NCI-H774 (cell line): ENCODE measurements around the gene NCDN.
"Not testable (repeated sequence)": the region's sequence is repeated elsewhere in the genome, so short reads cannot be mapped to it uniquely, and the experiment has no call there.

Experiments
- DNase-seq: peaks from one replicate; lab custom pipeline; 2025; lab: John Stamatoyannopoulos, UW

NCDN gene

DNA sequence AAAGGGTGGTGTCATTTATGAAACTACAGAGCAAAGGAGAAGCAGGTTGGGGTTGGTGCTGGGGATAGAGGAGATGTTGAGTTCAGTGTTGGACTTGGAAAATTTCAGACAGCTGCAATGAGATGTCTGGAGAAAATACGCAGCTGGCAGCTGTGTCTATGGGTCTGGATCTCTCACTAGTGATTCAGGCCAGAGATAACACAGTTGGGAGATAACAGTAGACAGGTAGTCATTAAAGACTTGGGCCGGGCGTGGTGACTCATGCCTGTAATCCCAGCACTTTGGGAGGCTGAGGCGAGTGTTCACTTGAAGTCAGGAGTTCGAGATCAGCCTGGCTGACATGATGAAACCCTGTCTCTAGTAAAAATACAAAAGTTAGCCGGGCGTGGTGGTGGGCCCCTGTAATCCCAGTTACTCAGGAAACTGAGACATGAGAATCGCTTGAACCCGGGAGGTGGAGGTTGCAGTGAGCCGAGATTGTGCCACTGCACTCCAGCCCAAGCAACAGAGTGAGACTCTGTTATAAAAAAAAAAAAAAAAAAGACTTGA is 13.1 kb downstream of the NCDN start:
- DNase-seq: no peak

DNA sequence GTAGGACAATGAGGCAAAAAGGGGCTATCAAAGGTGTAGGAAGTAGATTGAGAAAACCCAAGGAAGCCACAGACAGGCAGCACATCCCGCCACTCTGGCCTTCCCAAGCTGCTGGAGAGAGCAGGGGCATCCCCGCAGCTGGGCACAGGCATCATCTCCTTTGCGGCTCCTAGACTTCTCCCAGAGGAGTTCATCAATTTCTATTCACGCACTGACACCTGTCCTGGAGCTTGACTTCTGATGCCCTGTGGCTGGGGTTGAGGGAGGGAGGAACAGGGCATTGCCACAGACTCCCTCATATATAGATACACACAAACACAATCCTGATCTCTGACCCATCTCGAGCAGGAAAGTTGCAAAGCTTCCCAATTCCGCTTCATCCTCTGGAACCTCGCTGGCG is 13.7 kb downstream of the NCDN start:
- DNase-seq: no peak

DNA sequence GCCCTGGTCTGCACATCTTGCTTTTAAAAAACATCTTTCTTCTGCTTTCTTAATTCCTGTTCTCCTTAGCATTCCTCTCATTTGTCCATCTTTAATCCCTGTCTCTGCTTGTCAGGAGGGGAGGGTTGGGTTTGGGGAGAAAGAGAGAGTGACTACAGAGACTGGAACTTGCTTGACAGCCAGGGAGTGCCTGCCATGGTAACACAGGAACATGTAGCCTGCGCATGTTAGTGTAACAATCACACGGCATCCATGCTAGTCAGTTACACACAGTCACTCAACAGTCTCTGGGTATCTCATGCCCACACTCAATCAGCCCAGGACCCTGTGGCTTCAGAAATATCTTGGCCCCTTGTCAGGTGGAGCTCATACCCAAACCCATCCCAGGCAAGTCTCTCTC is 14.7 kb downstream of the NCDN start:
- DNase-seq: no peak

DNA sequence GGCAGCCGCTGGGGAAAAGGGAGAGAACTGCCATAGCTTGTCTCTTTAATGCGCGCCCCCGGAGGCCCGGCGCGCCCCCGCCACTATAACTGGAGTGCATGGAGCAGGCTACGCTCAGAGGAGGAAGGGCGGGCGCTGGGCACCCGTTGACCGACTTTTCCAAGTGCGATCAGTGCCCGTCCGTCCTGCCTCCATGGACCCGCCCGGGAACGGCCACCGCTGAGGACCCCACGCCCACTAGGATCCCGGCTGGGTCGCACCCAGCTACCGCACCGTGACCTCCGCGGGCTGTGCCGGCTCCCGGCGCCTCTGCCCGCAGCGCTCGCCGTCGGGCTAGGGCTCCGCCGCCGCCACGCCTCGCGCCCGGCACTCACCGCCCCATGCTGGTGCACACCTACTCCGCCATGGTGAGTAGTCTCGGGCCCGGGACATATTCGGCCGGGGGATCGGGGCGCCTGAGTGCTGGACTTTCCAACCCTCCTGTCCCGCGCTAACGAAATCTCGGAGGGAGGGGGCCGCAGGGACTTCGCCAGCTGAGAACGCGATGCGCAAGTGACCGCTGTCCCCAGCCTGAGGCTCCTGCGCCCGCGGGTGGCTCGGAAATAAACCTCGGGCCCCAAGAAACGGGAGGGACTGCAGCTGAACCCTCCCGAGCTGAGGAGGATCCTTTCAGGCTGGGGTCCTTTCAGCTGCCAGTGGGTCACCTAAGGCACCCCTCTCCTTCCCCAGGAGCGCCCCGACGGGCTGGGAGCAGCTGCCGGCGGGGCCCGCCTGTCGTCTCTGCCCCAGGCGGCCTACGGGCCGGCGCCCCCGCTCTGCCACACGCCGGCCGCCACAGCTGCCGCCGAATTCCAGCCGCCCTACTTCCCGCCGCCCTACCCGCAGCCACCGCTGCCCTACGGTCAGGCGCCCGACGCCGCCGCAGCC is 15.9 kb downstream of the NCDN start, which contains the start of gene TFAP2E:
Gene TFAP2E, plus strand, starts transcription at position 117 of the 927 bp plus-strand sequence. Its CDS starts 264 bp downstream, at position 381.
- peak; percentile 38 for DNase-seq

DNA sequence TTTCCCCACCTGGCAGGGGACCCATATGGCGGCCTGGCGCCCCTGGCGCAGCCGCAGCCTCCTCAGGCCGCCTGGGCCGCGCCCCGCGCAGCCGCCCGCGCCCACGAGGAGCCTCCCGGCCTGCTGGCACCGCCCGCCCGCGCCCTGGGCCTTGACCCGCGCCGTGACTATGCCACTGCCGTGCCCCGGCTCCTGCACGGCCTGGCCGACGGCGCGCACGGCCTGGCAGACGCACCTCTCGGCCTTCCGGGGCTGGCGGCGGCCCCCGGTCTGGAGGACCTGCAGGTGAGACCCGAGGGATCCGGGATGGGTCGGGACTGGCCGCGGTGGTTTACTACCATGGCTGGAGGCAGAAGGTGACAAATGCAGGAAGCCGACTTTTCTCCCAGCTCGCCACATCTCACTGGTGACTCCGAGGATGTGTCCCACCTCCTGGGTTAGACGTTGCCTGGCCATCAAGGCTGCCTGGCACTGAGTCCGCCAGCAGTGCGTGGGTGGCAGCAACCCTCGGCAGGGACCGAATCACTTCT is 16.6 kb downstream of the NCDN start:
- DNase-seq: no peak

DNA sequence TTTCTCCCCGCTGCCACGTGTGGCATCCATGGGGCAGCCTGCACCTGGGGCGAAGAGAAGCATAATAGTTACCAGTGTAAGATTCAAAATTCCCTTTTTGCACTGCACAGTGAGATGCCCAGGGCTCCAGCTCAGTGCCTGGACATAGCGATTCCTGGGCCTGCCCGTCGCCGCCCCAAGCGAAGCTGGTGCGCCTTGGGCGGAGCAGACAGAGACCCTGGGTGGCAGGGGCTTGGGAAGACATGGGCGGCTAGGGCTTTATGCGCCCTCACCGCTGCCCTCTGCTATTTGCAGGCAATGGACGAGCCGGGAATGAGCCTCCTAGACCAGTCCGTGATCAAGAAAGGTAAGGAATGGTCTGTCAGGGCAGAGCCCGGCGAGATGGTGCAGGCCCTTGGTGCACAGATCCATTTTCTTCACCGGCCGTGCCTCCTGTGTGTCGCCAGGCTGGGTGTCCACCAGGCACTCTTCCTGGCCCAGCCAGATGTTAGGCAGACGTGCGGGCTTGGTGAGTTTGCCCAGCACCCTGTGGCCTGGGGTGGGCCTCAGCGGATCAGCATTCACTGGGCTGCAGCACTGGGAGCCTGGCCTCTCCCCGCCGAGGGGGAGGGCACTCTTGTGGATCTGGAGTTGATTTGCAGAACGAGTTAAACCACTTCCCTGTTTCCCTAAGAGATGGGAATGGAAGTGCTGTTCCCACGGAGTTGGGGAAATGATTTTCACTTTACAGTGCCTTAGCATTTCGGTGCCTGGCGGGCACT is 17.2 kb downstream of the NCDN start:
- no peak for DNase-seq

DNA sequence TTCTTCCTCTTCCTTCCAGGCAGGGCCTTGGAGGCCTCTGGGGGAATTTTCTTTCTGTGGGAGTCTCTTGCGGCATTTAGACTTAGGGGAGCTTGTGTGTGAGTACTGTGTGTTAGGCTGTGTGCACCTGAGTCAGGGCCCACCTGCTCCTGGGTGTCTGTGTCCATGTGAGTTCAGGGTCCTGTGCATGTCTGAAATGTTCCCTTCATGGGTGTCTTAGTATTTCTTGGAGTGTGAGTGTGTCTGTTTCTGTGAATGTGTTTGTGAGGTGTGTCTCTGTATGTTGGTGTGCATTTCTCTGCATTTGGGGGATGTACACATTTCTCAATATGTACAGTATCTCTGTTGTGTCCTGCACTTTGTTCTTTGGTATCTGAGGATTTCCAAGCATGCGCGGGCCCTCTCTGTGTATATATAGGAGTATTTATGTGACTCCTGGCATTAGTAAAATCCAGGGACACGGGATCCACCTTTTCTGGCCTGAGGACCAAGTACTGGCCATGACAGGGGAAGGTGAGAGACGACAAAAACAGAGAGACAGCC is 17.9 kb downstream of the NCDN start:
- DNase-seq: no peak

DNA sequence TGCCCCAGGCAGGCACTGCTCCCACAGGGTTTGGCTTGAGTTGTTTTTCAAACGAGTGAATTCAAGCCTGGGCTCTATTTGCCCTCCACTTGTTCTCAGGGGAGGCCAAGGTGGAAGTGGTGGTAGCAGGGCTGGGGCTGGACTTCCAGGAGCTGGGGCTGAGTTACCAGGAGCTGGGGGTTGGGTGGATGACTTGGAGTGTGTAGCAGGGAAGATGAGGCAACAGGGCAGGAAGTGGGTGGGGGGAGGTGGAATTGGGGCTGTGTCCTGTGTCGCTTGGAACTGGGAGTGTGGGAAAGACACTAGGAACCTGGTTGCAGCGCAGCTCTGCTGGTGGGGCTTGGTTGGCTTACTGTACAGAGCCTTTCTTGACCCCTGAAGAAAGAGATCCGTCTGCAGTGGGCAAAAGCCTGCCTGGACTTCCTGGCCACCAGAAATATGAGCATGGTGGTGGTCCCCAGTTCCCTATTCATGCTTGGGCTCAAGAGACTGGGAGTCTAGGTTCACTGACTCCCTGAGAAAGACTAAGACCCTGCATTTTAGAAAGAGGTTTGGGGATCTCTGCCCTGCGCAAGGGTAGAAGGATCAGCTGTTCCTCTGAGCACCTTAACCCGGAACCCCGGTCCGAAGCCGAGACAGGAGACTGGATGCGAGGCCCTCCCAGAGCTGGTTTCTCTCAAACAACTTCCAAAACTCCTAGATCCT is 18.6 kb downstream of the NCDN start:
- DNase-seq: no peak

DNA sequence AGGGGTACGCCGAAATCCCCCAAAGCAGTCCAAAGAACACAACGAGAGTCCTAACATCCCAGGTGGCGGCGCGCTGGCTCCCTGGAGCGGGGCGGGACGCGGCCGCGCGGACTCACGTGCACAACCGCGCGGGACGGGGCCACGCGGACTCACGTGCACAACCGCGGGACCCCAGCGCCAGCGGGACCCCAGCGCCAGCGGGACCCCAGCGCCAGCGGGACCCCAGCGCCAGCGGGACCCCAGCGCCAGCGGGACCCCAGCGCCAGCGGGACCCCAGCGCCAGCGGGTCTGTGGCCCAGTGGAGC is 19.1 kb downstream of the NCDN start:
- not testable (repeated sequence) for DNase-seq

DNA sequence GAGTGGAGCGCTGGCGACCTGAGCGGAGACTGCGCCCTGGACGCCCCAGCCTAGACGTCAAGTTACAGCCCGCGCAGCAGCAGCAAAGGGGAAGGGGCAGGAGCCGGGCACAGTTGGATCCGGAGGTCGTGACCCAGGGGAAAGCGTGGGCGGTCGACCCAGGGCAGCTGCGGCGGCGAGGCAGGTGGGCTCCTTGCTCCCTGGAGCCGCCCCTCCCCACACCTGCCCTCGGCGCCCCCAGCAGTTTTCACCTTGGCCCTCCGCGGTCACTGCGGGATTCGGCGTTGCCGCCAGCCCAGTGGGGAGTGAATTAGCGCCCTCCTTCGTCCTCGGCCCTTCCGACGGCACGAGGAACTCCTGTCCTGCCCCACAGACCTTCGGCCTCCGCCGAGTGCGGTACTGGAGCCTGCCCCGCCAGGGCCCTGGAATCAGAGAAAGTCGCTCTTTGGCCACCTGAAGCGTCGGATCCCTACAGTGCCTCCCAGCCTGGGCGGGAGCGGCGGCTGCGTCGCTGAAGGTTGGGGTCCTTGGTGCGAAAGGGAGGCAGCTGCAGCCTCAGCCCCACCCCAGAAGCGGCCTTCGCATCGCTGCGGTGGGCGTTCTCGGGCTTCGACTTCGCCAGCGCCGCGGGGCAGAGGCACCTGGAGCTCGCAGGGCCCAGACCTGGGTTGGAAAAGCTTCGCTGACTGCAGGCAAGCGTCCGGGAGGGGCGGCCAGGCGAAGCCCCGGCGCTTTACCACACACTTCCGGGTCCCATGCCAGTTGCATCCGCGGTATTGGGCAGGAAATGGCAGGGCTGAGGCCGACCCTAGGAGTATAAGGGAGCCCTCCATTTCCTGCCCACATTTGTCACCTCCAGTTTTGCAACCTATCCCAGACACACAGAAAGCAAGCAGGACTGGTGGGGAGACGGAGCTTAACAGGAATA is 19.7 kb downstream of the NCDN start:
- DNase-seq: no peak

DNA sequence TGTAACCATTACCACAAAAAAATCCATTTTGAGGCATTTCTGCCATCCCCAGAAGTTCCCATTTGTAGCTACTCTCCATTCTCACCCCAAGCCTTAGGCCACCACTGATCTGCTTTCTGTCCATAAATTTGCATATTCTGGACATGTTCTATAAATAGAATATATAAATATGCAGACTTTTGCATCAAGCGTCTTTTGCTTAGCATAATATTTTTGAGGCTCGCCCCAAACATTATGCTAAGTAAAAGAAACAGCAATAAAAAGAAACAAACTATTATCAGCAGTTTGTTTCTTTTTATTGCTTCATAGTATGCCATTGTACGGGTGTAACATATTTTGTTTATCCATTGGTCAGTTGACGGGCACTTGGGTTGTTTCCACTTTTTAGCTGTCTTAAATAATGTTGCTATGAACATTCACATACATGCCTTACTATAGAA is 23.4 kb downstream of the NCDN start:
- DNase-seq: no peak

DNA sequence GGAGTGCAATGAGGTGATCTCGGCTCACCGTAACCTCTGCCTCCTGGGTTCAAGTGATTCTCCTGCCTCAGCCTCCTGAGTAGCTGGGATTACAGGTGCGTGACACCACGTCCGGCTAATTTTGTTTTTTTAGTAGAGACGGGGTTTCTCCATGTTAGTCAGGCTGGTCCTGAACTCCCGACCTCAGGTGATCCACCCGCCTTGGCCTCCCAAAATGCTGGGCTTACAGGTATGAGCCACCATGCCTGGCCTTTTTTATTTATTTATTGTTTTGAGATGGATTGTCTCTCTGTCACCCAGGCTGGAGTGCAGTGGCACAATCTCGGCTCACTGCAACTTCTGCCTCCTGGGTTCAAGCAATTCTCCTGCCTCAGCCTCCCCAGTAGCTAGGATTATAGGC is 24.0 kb downstream of the NCDN start:
- DNase-seq: not testable (repeated sequence)

DNA sequence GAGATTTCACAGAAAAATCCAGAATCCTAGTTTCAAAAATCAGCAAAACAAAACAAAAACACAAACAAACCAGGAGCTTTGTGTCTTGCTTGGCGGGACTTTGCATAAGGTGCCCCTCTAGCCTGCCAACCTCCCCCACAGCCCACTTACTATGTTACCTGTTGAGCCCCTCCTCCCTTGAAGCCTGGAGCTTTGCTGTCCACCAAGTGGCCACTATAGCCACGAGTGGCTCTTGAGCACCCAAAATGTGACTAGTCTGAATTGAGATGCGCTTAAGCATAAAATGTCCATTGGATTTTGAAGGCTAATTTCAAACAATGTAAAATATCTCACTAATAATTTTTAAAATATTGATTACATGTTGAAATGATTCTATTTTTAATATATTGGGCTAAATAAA is 27.7 kb downstream of the NCDN start:
- DNase-seq: no peak

DNA sequence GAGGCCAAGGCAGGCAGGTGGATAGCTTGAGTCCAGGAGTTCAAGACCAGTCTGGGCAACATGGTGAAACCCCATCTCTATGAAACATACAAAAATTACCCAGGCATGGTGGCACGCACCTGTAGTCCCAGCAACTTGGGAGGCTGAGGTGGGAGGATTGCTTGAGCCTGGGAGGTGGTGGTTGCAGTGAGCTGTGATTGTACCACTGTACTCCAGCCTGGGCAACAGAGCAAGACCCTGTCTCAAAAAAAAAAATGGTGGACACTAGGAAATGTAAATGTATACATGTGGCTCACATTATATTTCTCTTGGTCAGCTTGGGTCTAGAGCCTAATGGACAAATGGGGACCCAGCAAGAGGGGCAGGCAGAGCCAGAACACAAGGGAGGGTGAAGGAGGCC is 28.2 kb downstream of the NCDN start:
- not testable (repeated sequence) for DNase-seq

DNA sequence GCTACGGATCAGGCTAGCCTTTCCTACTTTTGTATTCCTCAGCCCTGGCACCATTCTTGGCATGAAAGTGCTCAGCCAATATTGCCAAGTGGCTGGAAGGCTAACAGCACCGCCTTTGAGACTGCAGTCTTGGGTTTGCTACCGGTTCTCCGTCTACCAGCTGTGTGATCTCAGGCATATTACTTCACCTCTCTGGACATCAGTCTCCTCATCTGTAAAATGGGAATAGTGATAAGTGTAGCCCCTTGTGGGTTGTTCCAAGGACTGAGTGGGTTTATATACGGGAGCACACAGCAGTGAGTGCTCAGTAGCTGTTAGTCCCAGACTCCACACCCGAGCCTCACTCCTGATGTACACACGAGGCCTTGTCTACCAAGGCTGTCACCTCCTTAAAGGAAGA is 29.2 kb downstream of the NCDN start:
- no peak for DNase-seq

DNA sequence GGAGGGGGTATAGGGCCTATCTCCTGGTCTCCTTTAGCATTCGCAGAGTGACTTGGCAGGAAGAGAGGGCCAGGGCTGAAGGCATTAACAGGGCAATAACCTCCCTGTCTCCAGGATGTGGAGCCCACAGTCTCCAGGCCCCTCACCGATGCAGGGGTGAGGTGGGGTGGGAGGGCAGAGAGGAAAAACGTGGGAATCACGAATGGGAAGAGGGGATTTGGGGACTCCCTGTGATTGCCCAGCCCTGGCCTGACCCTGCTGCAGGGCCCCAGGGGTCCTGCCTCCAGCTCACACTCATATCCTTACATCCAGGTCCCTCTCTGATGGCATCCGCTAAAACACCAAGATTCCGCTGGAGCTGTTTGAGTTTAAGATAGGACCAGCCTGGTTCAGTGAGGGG is 30.1 kb downstream of the NCDN start:
- no peak for DNase-seq

DNA sequence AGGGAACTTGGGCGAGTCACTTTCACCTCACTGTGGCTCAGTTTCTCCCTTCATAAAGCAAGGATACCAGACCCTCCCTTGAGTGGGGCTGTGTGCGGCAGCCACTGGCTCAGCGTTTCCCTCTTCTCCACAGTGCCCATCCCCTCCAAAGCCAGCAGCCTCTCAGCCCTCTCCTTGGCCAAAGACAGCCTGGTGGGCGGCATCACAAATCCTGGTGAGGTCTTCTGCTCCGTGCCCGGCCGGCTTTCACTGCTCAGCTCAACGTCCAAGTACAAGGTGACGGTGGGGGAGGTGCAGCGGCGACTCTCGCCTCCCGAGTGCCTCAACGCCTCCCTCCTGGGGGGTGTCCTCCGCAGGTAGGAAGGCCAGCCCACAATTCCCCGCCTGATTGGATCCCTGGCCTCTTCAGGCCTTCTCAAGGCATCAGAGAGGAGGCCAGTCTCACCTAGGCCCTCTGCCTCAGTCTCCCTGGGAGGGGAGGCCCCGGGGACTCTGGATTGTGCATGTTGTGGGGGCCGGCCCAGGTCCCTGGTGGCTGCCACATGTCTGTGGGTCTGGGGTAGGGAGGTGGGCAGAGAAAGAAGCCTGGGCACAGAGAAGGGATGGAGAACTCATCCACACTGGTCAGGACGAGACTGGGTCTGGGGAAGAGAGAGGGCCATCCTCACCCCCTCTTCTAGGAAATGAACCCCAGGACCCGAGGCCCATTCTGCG is 30.8 kb downstream of the NCDN start:
- DNase-seq: no peak

DNA sequence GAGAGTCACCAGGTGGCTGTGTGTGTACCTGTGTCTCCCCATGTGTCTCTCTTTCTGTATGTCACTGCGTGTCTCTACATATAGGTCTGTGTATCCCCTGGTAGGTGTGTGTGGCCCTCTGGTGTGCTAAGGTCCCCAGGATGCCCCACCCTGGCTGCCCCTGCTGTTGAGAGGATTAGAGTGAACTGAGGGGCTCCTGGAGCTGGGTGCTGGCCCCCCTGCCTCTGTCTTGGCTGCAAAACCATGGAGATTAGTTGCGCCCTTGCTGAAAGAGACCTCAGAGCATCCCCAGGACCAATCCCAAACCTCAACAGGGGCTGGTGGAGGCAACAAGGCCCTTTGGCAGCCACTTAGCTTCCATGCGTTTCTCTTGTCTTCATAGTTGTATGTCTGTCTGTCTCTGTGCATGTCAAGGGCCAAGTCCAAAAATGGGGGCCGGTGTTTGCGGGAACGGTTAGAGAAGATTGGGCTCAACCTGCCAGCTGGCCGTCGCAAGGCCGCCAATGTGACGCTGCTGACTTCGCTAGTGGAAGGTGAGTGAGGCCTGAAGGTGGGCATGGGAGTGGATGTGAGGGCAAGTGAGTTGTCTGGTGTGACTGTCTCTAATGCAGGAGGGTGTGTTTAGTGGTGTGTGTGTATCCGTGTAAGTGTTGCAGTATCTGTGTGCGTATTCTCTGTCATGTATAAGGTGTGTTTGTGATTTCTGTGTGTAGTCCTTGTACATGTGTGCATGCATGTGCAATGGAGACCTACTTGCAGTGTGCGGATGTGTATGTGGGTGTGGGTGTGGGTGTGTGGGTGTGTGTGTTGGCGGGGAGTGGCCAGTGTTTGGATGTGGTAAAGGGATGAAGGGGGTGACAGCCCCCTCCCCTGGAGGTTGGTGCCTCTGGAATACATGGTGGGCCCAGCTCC is 32.2 kb downstream of the NCDN start:
- DNase-seq: no peak

DNA sequence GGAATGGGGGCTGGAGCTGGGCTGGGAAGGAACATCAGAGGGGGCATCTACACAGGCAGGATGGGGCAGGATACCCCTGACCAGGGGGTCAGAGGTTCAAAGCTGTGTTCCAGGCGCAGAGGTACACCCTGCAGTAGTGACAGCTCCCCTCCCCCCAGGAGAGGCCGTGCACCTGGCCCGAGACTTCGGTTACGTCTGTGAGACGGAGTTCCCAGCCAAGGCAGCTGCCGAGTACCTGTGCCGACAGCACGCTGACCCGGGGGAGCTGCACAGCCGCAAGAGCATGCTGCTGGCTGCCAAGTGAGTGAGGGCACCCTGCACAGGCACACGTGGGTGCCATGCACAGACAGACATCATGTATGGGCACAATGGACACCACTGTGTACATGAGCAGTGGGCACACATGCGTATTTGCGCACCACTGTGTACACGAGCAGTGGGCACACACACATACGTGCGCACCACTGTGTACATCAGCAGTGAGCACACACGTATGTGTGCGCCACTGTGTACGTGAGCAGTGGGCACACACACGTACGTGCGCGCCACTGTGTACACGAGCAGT is 33.0 kb downstream of the NCDN start:
- DNase-seq: no peak
